Measurements from ENCODE around the gene UBE2Z.

UBE2Z gene

GRCh38 chr17:48960834-48961515, 52.8 kb downstream of the UBE2Z start:
- DNase-seq (ENCODE audit: low read depth in 3 of 3) = no peak

- DNase-seq (ENCODE audit: low read depth in 3 of 3) = no peak
Observed at GRCh38 chr17:48961516-48962233, 53.5 kb downstream of the UBE2Z start.

- no peak for DNase-seq (ENCODE audit: low read depth in 3 of 3)
Observed at GRCh38 chr17:48970224-48970623, 62.0 kb downstream of the UBE2Z start.

- no peak for DNase-seq (ENCODE audit: low read depth in 3 of 3)
Observed at GRCh38 chr17:48970865-48971687, 62.9 kb downstream of the UBE2Z start.

GRCh38 chr17:48972749-48973097, 64.5 kb downstream of the UBE2Z start:
- no peak for DNase-seq (ENCODE audit: low read depth in 3 of 3)

GRCh38 chr17:48973806-48974205, 65.6 kb downstream of the UBE2Z start:
- DNase-seq (ENCODE audit: low read depth in 3 of 3) = no peak
